DMS153 treated with DMSO at 0.1 percent for 48 hours (cell line): ENCODE results near the gene LAMC1.

Source experiments
- DNase-seq: peaks from one replicate; lab custom pipeline; 2025; ENCODE audit not compliant: unreplicated experiment; lab: John Stamatoyannopoulos, UW

The LAMC1 gene

GRCh38 chr1:183023146-183023600, at the start of gene LAMC1:
Gene LAMC1, plus strand, starts transcription at chr1:183023420. Its CDS starts 297 bp downstream, at chr1:183023717.
- peak; percentile 64 for DNase-seq

- DNase-seq = no peak
Observed at GRCh38 chr1:182974506-182975191, 48.6 kb upstream of the LAMC1 start.

- no peak for DNase-seq
Observed at GRCh38 chr1:182977480-182977879, 45.7 kb upstream of the LAMC1 start.

GRCh38 chr1:182978151-182978853, 44.9 kb upstream of the LAMC1 start:
- no peak for DNase-seq

- DNase-seq = no peak
Observed at GRCh38 chr1:182984138-182984537, 39.1 kb upstream of the LAMC1 start.

GRCh38 chr1:182984621-182985020, 38.6 kb upstream of the LAMC1 start:
- no peak for DNase-seq

- DNase-seq = no peak
Observed at GRCh38 chr1:182985876-182986275, 37.3 kb upstream of the LAMC1 start.

- DNase-seq = no peak
Observed at GRCh38 chr1:182990413-182991144, 32.6 kb upstream of the LAMC1 start.

GRCh38 chr1:182993746-182994145, 29.5 kb upstream of the LAMC1 start:
- DNase-seq = no peak

- no peak for DNase-seq
Observed at GRCh38 chr1:182995894-182996293, 27.3 kb upstream of the LAMC1 start.

- DNase-seq = no peak
Observed at GRCh38 chr1:182996816-182997215, 26.4 kb upstream of the LAMC1 start.

- DNase-seq = no peak
Observed at GRCh38 chr1:182998482-182998881, 24.7 kb upstream of the LAMC1 start.

- DNase-seq = no peak
Observed at GRCh38 chr1:183000167-183000962, 22.9 kb upstream of the LAMC1 start.

GRCh38 chr1:183002267-183002666, 21.0 kb upstream of the LAMC1 start:
- no peak for DNase-seq

GRCh38 chr1:183002797-183003196, 20.4 kb upstream of the LAMC1 start:
- no peak for DNase-seq

GRCh38 chr1:183003203-183003602, 20.0 kb upstream of the LAMC1 start:
- no peak for DNase-seq

GRCh38 chr1:183004141-183004540, 19.1 kb upstream of the LAMC1 start:
- DNase-seq = no peak

- DNase-seq = no peak
Observed at GRCh38 chr1:183011859-183012258, 11.4 kb upstream of the LAMC1 start.

GRCh38 chr1:183012301-183012994, 10.8 kb upstream of the LAMC1 start:
- no peak for DNase-seq

- no peak for DNase-seq
Observed at GRCh38 chr1:183019139-183019740, 4.0 kb upstream of the LAMC1 start.
